SK-N-SH (cell line): Measurements from ENCODE around the gene AFAP1L2. TPM values are rescaled to one million over a fixed set of nuclear protein-coding genes. Genes with fewer than 3 reads are reported as not detected.

Experiments
- CTCF ChIA-PET: fragments of 300-600, 350-600 bp; formaldehyde crosslinking; extraction: SDS; loops from one replicate; lab custom pipeline; 2021; lab: Yijun Ruan, JAX
- POLR2A ChIA-PET: fragments of 350-600 bp; sonication (Branson Sonifier 250); formaldehyde crosslinking; extraction: SDS; loops from one replicate; lab custom pipeline; 2020; ENCODE audit warnings: antibody characterized with exemption, inconsistent platforms; lab: Yijun Ruan, JAX
- DNase-seq: peaks from one replicate; pipeline ENCODE4 v3.0.0; 2012
- H2AFZ ChIP-seq: fragments of 200-600 bp; sonication (generic); 2 replicates; pipeline ENCODE4 v1.8.1; 2016; ENCODE audit warnings: antibody characterized with exemption, mild to moderate bottlenecking, low read depth
- H3F3A ChIP-seq: fragments of 200-600 bp; sonication (generic); replicated peaks from 2 replicates; pipeline ENCODE3; 2016; ENCODE audit warnings: antibody characterized with exemption, mild to moderate bottlenecking; ENCODE audit not compliant: insufficient read depth
- H3K27ac ChIP-seq, 2 experiments: fragments of 200-500 bp in 1 of 2; fragments of 200-600 bp in 1 of 2; sonication (Bioruptor generic) in 1 of 2; sonication (generic), shearing (Covaris generic) in 1 of 2; 2 replicates each; pipeline versions ENCODE4 v1.5.1 to v1.6.1; 2014 to 2016; ENCODE audit warnings: low read depth in 2 of 2, inconsistent platforms in 1 of 2, low read length in 1 of 2, mild to moderate bottlenecking in 1 of 2, mixed read lengths in 1 of 2
- H3K27me3 ChIP-seq: fragments of 200-600 bp; sonication (generic), shearing (Covaris generic); 2 replicates; pipeline ENCODE4 v1.6.1; 2016; ENCODE audit warnings: mixed run types; ENCODE audit not compliant: insufficient read depth
- H3K36me3 ChIP-seq, 2 experiments: fragments of 200-500 bp in 1 of 2; fragments of 200-600 bp in 1 of 2; sonication (Bioruptor generic) in 1 of 2; sonication (generic) in 1 of 2; replicated peaks in 1 of 2; 2 replicates each; pipeline versions ENCODE3 to v1.5.1; 2014 to 2016; ENCODE audit warnings: low read length in 1 of 2, mild to moderate bottlenecking in 1 of 2; ENCODE audit not compliant: insufficient read depth in 2 of 2, control insufficient read depth in 1 of 2
- H3K4me1 ChIP-seq, 2 experiments: fragments of 200-500 bp in 1 of 2; fragments of 200-600 bp in 1 of 2; sonication (Bioruptor generic) in 1 of 2; sonication (generic), shearing (Covaris generic) in 1 of 2; 2 replicates each; pipeline versions ENCODE4 v1.5.1 to v1.6.1; 2014 to 2016; ENCODE audit warnings: low read depth in 1 of 2, low read length in 1 of 2, mixed run types in 1 of 2; ENCODE audit not compliant: insufficient read depth in 2 of 2, control insufficient read depth in 1 of 2
- H3K4me2 ChIP-seq: fragments of 200-600 bp; sonication (generic), shearing (Covaris generic); 2 replicates; pipeline ENCODE4 v1.6.1; 2017; ENCODE audit warnings: mixed run types
- H3K4me3 ChIP-seq, 2 experiments: fragments of 200-500 bp in 1 of 2; fragments of 200-600 bp in 1 of 2; sonication (Bioruptor generic) in 1 of 2; sonication (generic), shearing (Covaris generic) in 1 of 2; 2 replicates each; pipeline versions ENCODE4 v1.5.1 to v1.8.1; 2014 to 2016; ENCODE audit warnings: low read depth in 2 of 2, inconsistent platforms in 1 of 2, low read length in 1 of 2, mild to moderate bottlenecking in 1 of 2, mixed read lengths in 1 of 2, moderate library complexity in 1 of 2
- H3K79me2 ChIP-seq: fragments of 200-600 bp; sonication (generic); 2 replicates; pipeline ENCODE4 v1.8.1; 2017; ENCODE audit warnings: mild to moderate bottlenecking; ENCODE audit not compliant: insufficient read depth
- H3K9ac ChIP-seq: fragments of 200-600 bp; sonication (generic); 2 replicates; pipeline ENCODE4 v1.6.1; 2017; ENCODE audit warnings: mixed run types
- H3K9me2 ChIP-seq: fragments of 200-600 bp; sonication (generic); 2 replicates; pipeline ENCODE4 v1.6.1; 2017; ENCODE audit warnings: mixed run types
- H3K9me3 ChIP-seq: fragments of 200-600 bp; sonication (generic); 2 replicates; pipeline ENCODE4 v1.6.1; 2017; ENCODE audit warnings: mixed run types, mild to moderate bottlenecking, moderate library complexity
- H4K20me1 ChIP-seq: fragments of 200-600 bp; sonication (generic); 2 replicates; pipeline ENCODE4 v1.6.1; 2017; ENCODE audit warnings: mild to moderate bottlenecking, mixed run types; ENCODE audit not compliant: insufficient read depth
- CHD2 ChIP-seq: fragments of 150-350 bp; IDR thresholded peaks from 2 replicates; pipeline ENCODE4 v1.6.1; 2018; ENCODE audit warnings: low read length; ENCODE audit not compliant: partially characterized antibody
- CTCF ChIP-seq: fragments of 200-600 bp; sonication (generic); IDR thresholded peaks from 2 replicates; pipeline ENCODE4 v1.6.1; 2017; ENCODE audit warnings: antibody characterized with exemption, mild to moderate bottlenecking, moderate library complexity
- FOSL2 ChIP-seq: IDR thresholded peaks from 2 replicates; pipeline ENCODE4 v1.4.0; 2012; ENCODE audit warnings: low read depth, mild to moderate bottlenecking, moderate library complexity, borderline replicate concordance
- FOXJ3 ChIP-seq: sonication (generic); formaldehyde crosslinking; IDR thresholded peaks from 2 replicates; pipeline ENCODE4 v1.5.1; 2020; ENCODE audit warnings: mild to moderate bottlenecking, missing genetic modification reagents
- FOXM1 ChIP-seq: IDR thresholded peaks from 2 replicates; pipeline ENCODE4 v1.4.0; 2012; ENCODE audit warnings: low read depth, mild to moderate bottlenecking
- GABPA ChIP-seq: IDR thresholded peaks from 2 replicates; pipeline ENCODE4 v1.4.0; 2012; ENCODE audit warnings: low read depth, mild to moderate bottlenecking
- GATA2 ChIP-seq: sonication (generic); formaldehyde crosslinking; IDR thresholded peaks from 2 replicates; pipeline ENCODE4 v1.5.0; 2020; ENCODE audit warnings: mild to moderate bottlenecking, missing genetic modification reagents
- JUND ChIP-seq: IDR thresholded peaks from 2 replicates; pipeline ENCODE4 v1.4.0; 2012
- MEF2A ChIP-seq: IDR thresholded peaks from 2 replicates; pipeline ENCODE4 v1.4.0; 2012; ENCODE audit warnings: low read depth, borderline replicate concordance
- MXI1 ChIP-seq: IDR thresholded peaks from 2 replicates; pipeline ENCODE4 v1.6.1; 2012; ENCODE audit warnings: mild to moderate bottlenecking, low read depth, low read length, improper control_type of control experiment
- NFIC ChIP-seq: IDR thresholded peaks from 2 replicates; pipeline ENCODE4 v1.4.0; 2012; ENCODE audit warnings: borderline replicate concordance
- REST ChIP-seq: IDR thresholded peaks from 2 replicates; pipeline ENCODE4 v1.6.1; 2012; ENCODE audit warnings: mild to moderate bottlenecking, low read depth, low read length, moderate library complexity
- RXRA ChIP-seq: IDR thresholded peaks from 2 replicates; pipeline ENCODE4 v1.4.0; 2012; ENCODE audit warnings: low read depth, mild to moderate bottlenecking, borderline replicate concordance
- SIN3A ChIP-seq: IDR thresholded peaks from 2 replicates; pipeline ENCODE4 v1.6.1; 2012; ENCODE audit warnings: low read depth, mild to moderate bottlenecking, low read length, moderate library complexity, borderline replicate concordance
- SMC3 ChIP-seq: IDR thresholded peaks from 2 replicates; pipeline ENCODE4 v1.6.1; 2012; ENCODE audit warnings: low read depth, low read length, improper control_type of control experiment
- TCF12 ChIP-seq: IDR thresholded peaks from 2 replicates; pipeline ENCODE4 v1.4.0; 2012
- WGBS: methylation state at CpG from one replicate; pipeline ENCODE4 v1.1.6; 2017; ENCODE audit warnings: low lambda C conversion rate; 5-methylcytosine and 5-hydroxymethylcytosine counted together
- polyA plus RNA-seq, 3 experiments: library from polyadenylated mRNA; depleted of rRNA; stranded (reverse); fragments of >200 nt; gene quantifications; 2 replicates each; pipeline ENCODE4 v1.2.3, GENCODE V29; 2012
- TF ChIP-seq, protein P1 (sequence below): IDR thresholded peaks from 2 replicates; pipeline ENCODE4 v1.4.0; 2012; ENCODE audit warnings: low read depth

AFAP1L2 gene
- polyA plus RNA-seq, 1 of the 3 experiments (the other 2 are of a cell fraction) = 0.54 TPM

DNA sequence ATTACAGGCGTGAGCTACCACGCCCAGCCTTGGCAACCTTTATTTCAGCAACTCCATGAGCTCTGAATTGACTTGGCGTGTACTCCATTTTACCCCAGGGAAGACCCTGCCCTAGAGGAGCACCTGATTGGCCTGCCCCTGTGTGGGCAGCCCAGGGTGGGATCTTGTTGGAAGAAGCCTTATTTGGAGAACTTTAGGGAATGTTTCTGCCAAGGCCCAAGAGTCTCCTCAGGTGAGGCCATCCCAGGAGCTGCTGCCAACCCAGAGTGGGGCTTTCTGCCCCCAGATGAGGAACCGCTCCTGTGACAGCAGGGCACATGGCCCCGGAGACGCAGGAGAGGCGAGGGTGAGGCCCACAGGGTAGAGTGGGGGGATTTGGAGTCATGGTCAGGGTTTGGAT lies 123.3 kb downstream of the AFAP1L2 start:
- no peaks in the 10 kb centered on the region for H3F3A ChIP-seq
- peaks cover 0 to 7% of the 10 kb centered on the region in 2 experiments; a peak in 1 of 4 replicates for H3K4me1 ChIP-seq
- WGBS = 37% methylated on average over 3 of the region's 7 CpGs
- no peaks in the 10 kb centered on the region for H4K20me1 ChIP-seq
- H3K36me3 ChIP-seq = no peaks in the 10 kb centered on the region
- H3K79me2 ChIP-seq = no peaks in the 10 kb centered on the region
- H2AFZ ChIP-seq = no peak overlapping the region
- no peak overlapping the region for H3K9ac ChIP-seq
- H3K27ac ChIP-seq = no peak overlapping the region
- no peak overlapping the region for H3K4me2 ChIP-seq
- H3K4me3 ChIP-seq = no peak overlapping the region
- H3K27me3 ChIP-seq = no peaks in the 10 kb centered on the region; the same call in 1 of the 2 replicates
- POLR2A ChIA-PET = no interaction called here
- H3K9me3 ChIP-seq = no peaks in the 10 kb centered on the region
- H3K9me2 ChIP-seq = no peaks in the 10 kb centered on the region
- CTCF ChIA-PET = interaction anchor here (1.0 to 4.8 kb wide), 2 partner anchors 23 to 503 kb away, joined by 3 to 23 read pairs; no protein-coding TSS in a partner anchor
- TF ChIP-seq RXRA (no peak), SMC3 (no peak), FOXM1 (no peak), MXI1 (no peak)
- DNase-seq = no peak

DNA sequence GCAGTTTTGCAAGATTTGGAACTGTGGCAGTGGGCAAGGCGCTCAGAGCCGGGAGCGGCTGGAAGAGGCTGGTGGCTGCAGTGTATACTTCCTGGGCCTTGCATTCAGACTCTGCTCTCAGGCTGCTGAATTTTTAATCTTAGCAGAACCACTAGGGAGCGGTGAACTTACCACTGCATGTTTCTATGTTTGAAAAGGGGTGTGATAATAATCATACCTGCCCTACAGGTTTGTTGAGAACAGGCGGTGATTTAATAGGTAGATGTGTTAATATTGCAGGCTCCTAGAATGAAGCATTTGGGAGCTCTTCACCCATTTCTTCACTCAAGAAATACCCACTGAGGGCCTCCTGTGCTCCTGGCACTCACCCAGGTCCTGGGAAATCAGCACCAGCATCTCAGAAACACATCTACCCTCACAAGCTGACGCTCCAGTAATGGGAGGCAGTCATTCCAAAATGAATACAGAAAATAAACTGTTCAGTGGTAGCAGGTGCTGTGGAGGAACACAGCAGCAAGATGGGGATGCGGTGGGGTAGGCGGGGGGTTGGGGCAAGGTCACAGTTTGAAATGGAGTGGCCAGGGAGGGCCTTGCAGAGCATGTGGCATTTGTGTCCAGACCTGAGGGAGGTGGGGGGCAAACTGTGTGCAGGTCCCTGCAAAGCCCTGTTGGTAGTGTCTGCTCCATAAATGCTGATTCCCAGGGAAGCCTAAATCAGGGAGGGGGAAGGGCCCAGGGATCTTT lies 124.2 kb downstream of the AFAP1L2 start:
- Histone ChIP-seq H3K9me3 (no peaks in the 10 kb centered on the region), H3K4me3 (no peak overlapping the region), H3K27me3 (no peaks in the 10 kb centered on the region; the same call in 1 of the 2 replicates), H3K4me1 (peaks cover 0 to 7% of the 10 kb centered on the region in 2 experiments; a peak in 1 of 4 replicates), H3F3A (no peaks in the 10 kb centered on the region), H3K79me2 (no peaks in the 10 kb centered on the region), H3K9me2 (no peaks in the 10 kb centered on the region), H4K20me1 (no peaks in the 10 kb centered on the region), H3K9ac (no peak overlapping the region), H3K4me2 (no peak overlapping the region)
- ChIA-PET CTCF (interaction anchor here (1.0 to 4.8 kb wide), 2 partner anchors 24 to 504 kb away, joined by 3 to 23 read pairs; no protein-coding TSS in a partner anchor), POLR2A (no interaction called here)
- 85% methylated on average over 8 of the region's 8 CpGs for WGBS
- no peak for DNase-seq
- TF ChIP-seq TCF12 (no peak), FOXJ3 (CRISPR knock-in tag) (no peak), MXI1 (no peak), CTCF (no peak), GABPA (no peak), REST (no peak), FOSL2 (no peak), MEF2A (no peak), SMC3 (no peak), SIN3A (no peak), JUND (no peak), NFIC (no peak), GATA2 (CRISPR knock-in tag) (no peak), CHD2 (no peak)
- TF ChIP-seq, protein P1, sequence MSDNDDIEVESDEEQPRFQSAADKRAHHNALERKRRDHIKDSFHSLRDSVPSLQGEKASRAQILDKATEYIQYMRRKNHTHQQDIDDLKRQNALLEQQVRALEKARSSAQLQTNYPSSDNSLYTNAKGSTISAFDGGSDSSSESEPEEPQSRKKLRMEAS = no peak
- TF ChIP-seq, all 33 proteins: peak for 0
- Histone ChIP-seq H3K27ac (no peak overlapping the region), H2AFZ (no peak overlapping the region), H3K36me3 (no peaks in the 10 kb centered on the region)
